H1 (cell line): Measurements from ENCODE around the gene BTD. TPM values are rescaled to one million over a fixed set of nuclear protein-coding genes. Genes with fewer than 3 reads are reported as not detected.

Source experiments
- CTCF ChIA-PET: fragments of 300-600 bp; sonication (Branson Sonifier 250); formaldehyde crosslinking; loops from one replicate; lab custom pipeline; 2021; ENCODE audit not compliant: partially characterized antibody; lab: Charles Lee
- POLR2A ChIA-PET: fragments of 300-600 bp; sonication (Branson Sonifier 250); formaldehyde crosslinking; loops from one replicate; lab custom pipeline; 2021; ENCODE audit warnings: inconsistent platforms; ENCODE audit not compliant: partially characterized antibody; lab: Charles Lee
- DNase-seq, 2 experiments: peaks; one replicate each; pipeline versions ENCODE4 v3.0.0 to v3.0.0-alpha.2; 2010 to 2022; ENCODE audit warnings: low spot score in 2 of 2, low read depth in 1 of 2, mixed read lengths in 1 of 2
- FAIRE-seq: peaks from 2 replicates; lab custom pipeline; 2011; peaks lifted over from hg19 to GRCh38; lab: Jason Lieb, UNC
- H2AFZ ChIP-seq: 2 replicates; pipeline ENCODE4 v1.8.1; 2012; ENCODE audit warnings: low read length, inconsistent platforms
- H2AK5ac ChIP-seq: 2 replicates; pipeline ENCODE4 v1.6.1; 2013; ENCODE audit warnings: low read depth, low read length
- H2BK120ac ChIP-seq: replicated peaks from 2 replicates; pipeline ENCODE3; 2013; ENCODE audit warnings: low read depth, low read length, inconsistent platforms
- H2BK12ac ChIP-seq: 2 replicates; pipeline ENCODE4 v1.6.1; 2013; ENCODE audit warnings: low read depth, low read length
- H2BK15ac ChIP-seq: 2 replicates; pipeline ENCODE4 v1.6.1; 2013; ENCODE audit warnings: low read length
- H2BK20ac ChIP-seq: 2 replicates; pipeline ENCODE4 v1.6.1; 2013; ENCODE audit warnings: low read length
- H2BK5ac ChIP-seq: 2 replicates; pipeline ENCODE4 v1.6.1; 2013; ENCODE audit warnings: low read depth, low read length
- H3K14ac ChIP-seq: 2 replicates; pipeline ENCODE4 v1.6.1; 2013; ENCODE audit warnings: inconsistent platforms; ENCODE audit not compliant: insufficient read length
- H3K18ac ChIP-seq: 2 replicates; pipeline ENCODE4 v1.6.1; 2013; ENCODE audit warnings: low read length; ENCODE audit errors: extremely low read depth
- H3K23ac ChIP-seq: 2 replicates; pipeline ENCODE4 v1.6.1; 2013; ENCODE audit warnings: inconsistent platforms; ENCODE audit not compliant: insufficient read length
- H3K23me2 ChIP-seq: 2 replicates; pipeline ENCODE4 v1.6.1; 2013; ENCODE audit warnings: low read depth, low read length
- H3K27ac ChIP-seq: 2 replicates; pipeline ENCODE4 v1.6.1; 2011; ENCODE audit warnings: low read depth, low read length, inconsistent platforms
- H3K27me3 ChIP-seq, 4 experiments: replicated peaks in 1 of 4; 1 replicate in 1 of 4; 2 replicates in 3 of 4; pipeline versions ENCODE4 v1.6.1 to v1.8.1; 2011 to 2013; ENCODE audit warnings: low read length in 3 of 4, mild to moderate bottlenecking in 3 of 4, inconsistent platforms in 2 of 4, mixed read lengths in 2 of 4, moderate library complexity in 1 of 4; ENCODE audit not compliant: control insufficient read depth in 3 of 4, insufficient read depth in 3 of 4; ENCODE audit errors: extremely low read depth in 1 of 4
- H3K36me3 ChIP-seq, 4 experiments: 2 replicates each; pipeline versions ENCODE4 v1.6.1 to v1.8.1; 2011 to 2013; ENCODE audit warnings: mild to moderate bottlenecking in 4 of 4, low read length in 3 of 4, moderate library complexity in 2 of 4, control low read depth in 1 of 4, inconsistent platforms in 1 of 4; ENCODE audit not compliant: insufficient read depth in 4 of 4, control insufficient read depth in 2 of 4
- H3K4ac ChIP-seq: replicated peaks from 2 replicates; pipeline ENCODE3; 2013; ENCODE audit warnings: low read length, low read depth, mixed read lengths, inconsistent platforms; ENCODE audit not compliant: insufficient read length
- H3K4me1 ChIP-seq, 4 experiments: replicated peaks in 1 of 4; 1 replicate in 1 of 4; 2 replicates in 3 of 4; pipeline versions ENCODE4 v1.6.1 to v1.8.1; 2011 to 2013; ENCODE audit warnings: low read length in 3 of 4, inconsistent platforms in 2 of 4, mixed read lengths in 1 of 4; ENCODE audit not compliant: insufficient read depth in 4 of 4, control insufficient read depth in 3 of 4
- H3K4me2 ChIP-seq, 2 experiments: 2 replicates each; pipeline versions ENCODE4 v1.6.1 to v1.8.1; 2011 to 2013; ENCODE audit warnings: low read depth in 2 of 2, low read length in 2 of 2, control low read depth in 1 of 2, inconsistent platforms in 1 of 2, mild to moderate bottlenecking in 1 of 2; ENCODE audit not compliant: insufficient read depth in 1 of 2
- H3K4me3 ChIP-seq, 4 experiments: fragments of 200-600, 300-600 bp in 1 of 4; sonication (generic), shearing (Covaris generic), sonication (Bioruptor Twin) in 1 of 4; 2 replicates each; pipeline versions ENCODE4 v1.5.1 to v1.8.1; 2011 to 2016; ENCODE audit warnings: low read length in 4 of 4, low read depth in 3 of 4, control low read depth in 2 of 4, inconsistent platforms in 2 of 4, mild to moderate bottlenecking in 2 of 4, mixed read lengths in 1 of 4, moderate library complexity in 1 of 4; ENCODE audit not compliant: insufficient read depth in 2 of 4; ENCODE audit errors: extremely low read depth in 1 of 4
- H3K56ac ChIP-seq: replicated peaks from 2 replicates; pipeline ENCODE3; 2013; ENCODE audit warnings: low read depth, mild to moderate bottlenecking, mixed read lengths, low read length, inconsistent platforms; ENCODE audit not compliant: insufficient read length
- H3K79me1 ChIP-seq: 2 replicates; pipeline ENCODE4 v1.6.1; 2013; ENCODE audit warnings: low read depth, low read length, control low read depth
- H3K79me2 ChIP-seq, 2 experiments: 2 replicates each; pipeline versions ENCODE4 v1.6.1 to v1.8.1; 2012 to 2013; ENCODE audit warnings: low read length in 2 of 2, mild to moderate bottlenecking in 2 of 2, inconsistent platforms in 1 of 2; ENCODE audit not compliant: insufficient read depth in 2 of 2, control insufficient read depth in 1 of 2
- H3K9ac ChIP-seq, 4 experiments: replicated peaks in 1 of 4; 1 replicate in 1 of 4; 2 replicates in 3 of 4; pipeline versions ENCODE4 v1.6.1 to v1.8.1; 2011 to 2013; ENCODE audit warnings: low read depth in 3 of 4, low read length in 3 of 4, control low read depth in 2 of 4, mild to moderate bottlenecking in 2 of 4, moderate library complexity in 2 of 4, inconsistent platforms in 1 of 4; ENCODE audit errors: extremely low read depth in 1 of 4
- H3K9me3 ChIP-seq, 2 experiments: 2 replicates each; pipeline versions ENCODE4 v1.6.1 to v1.8.1; 2012 to 2013; ENCODE audit warnings: mild to moderate bottlenecking in 2 of 2, moderate library complexity in 2 of 2, control low read depth in 1 of 2, inconsistent platforms in 1 of 2, low read depth in 1 of 2, low read length in 1 of 2, mixed read lengths in 1 of 2; ENCODE audit not compliant: insufficient read depth in 2 of 2
- H4K20me1 ChIP-seq, 2 experiments: replicated peaks in 1 of 2; 2 replicates each; pipeline versions ENCODE3 to v1.8.1; 2011 to 2013; ENCODE audit warnings: inconsistent platforms in 2 of 2, low read length in 2 of 2, mild to moderate bottlenecking in 1 of 2; ENCODE audit not compliant: insufficient read depth in 2 of 2, control insufficient read depth in 1 of 2
- H4K5ac ChIP-seq: 2 replicates; pipeline ENCODE4 v1.6.1; 2013; ENCODE audit warnings: low read length, low read depth, mixed read lengths, inconsistent platforms; ENCODE audit not compliant: insufficient read length
- H4K8ac ChIP-seq: 2 replicates; pipeline ENCODE4 v1.8.0; 2013; ENCODE audit warnings: mild to moderate bottlenecking, moderate library complexity, low read length, inconsistent platforms; ENCODE audit not compliant: insufficient read depth; ENCODE audit errors: extremely low read depth
- H4K91ac ChIP-seq: replicated peaks from 2 replicates; pipeline ENCODE3; 2013; ENCODE audit warnings: low read length, mixed read lengths, inconsistent platforms; ENCODE audit not compliant: insufficient read length
- CTBP2 ChIP-seq: IDR thresholded peaks from 2 replicates; pipeline ENCODE4 v1.7.0; 2011; ENCODE audit warnings: borderline replicate concordance, mild to moderate bottlenecking, moderate library complexity, mixed read lengths, low read length; ENCODE audit not compliant: insufficient read depth, insufficient read length
- EGR1 ChIP-seq: IDR thresholded peaks from 2 replicates; pipeline ENCODE4 v1.6.1; 2011; ENCODE audit warnings: low read depth, low read length, borderline replicate concordance
- EP300 ChIP-seq, 2 experiments: IDR thresholded peaks; 1 replicate in 1 of 2; 2 replicates in 1 of 2; pipeline ENCODE4 v1.6.1; 2011 to 2012; ENCODE audit warnings: low read depth in 2 of 2, low read length in 2 of 2, mild to moderate bottlenecking in 2 of 2, borderline replicate concordance in 1 of 2, inconsistent platforms in 1 of 2, moderate library complexity in 1 of 2
- EZH2 ChIP-seq: fragments of 200-600 bp; sonication (generic); IDR thresholded peaks from 2 replicates; pipeline ENCODE4 v1.7.1; 2012; ENCODE audit warnings: low read depth, mild to moderate bottlenecking, moderate library complexity, low read length, inconsistent platforms; ENCODE audit not compliant: severe bottlenecking
- GABPA ChIP-seq: IDR thresholded peaks from 2 replicates; pipeline ENCODE4 v1.6.1; 2011; ENCODE audit warnings: mild to moderate bottlenecking, low read length, moderate library complexity, borderline replicate concordance; ENCODE audit not compliant: insufficient read depth
- JUN ChIP-seq: IDR thresholded peaks from 2 replicates; pipeline ENCODE4 v1.6.1; 2011; ENCODE audit warnings: low read depth, mild to moderate bottlenecking, improper control_type of control experiment, low read length
- KDM5A ChIP-seq: fragments of 200-600 bp; IDR thresholded peaks from 2 replicates; pipeline ENCODE4 v1.7.1; 2012; ENCODE audit warnings: mild to moderate bottlenecking, low read length, inconsistent platforms, mixed read lengths
- POLR2A ChIP-seq, 2 experiments: IDR thresholded peaks; 1 replicate in 1 of 2; 2 replicates in 1 of 2; pipeline ENCODE4 v1.6.1; 2011; ENCODE audit warnings: low read depth in 2 of 2, low read length in 2 of 2, mild to moderate bottlenecking in 2 of 2; ENCODE audit errors: control extremely low read depth in 1 of 2
- RBBP5 ChIP-seq: IDR thresholded peaks from 2 replicates; pipeline ENCODE4 v1.7.1; 2012; ENCODE audit warnings: low read depth, mild to moderate bottlenecking, inconsistent platforms, low read length, moderate library complexity, borderline replicate concordance
- SIN3A ChIP-seq, 2 experiments: IDR thresholded peaks in 1 of 2; conservative IDR thresholded peaks in 1 of 2; 2 replicates each; pipeline ENCODE4 v1.6.1; 2011 to 2012; ENCODE audit warnings: low read length in 2 of 2, improper control_type of control experiment in 1 of 2, low read depth in 1 of 2, mild to moderate bottlenecking in 1 of 2
- SIX5 ChIP-seq: IDR thresholded peaks from 2 replicates; pipeline ENCODE4 v1.6.1; 2011; ENCODE audit warnings: mild to moderate bottlenecking, low read depth, low read length
- SP4 ChIP-seq: IDR thresholded peaks from 2 replicates; pipeline ENCODE4 v1.6.1; 2012; ENCODE audit warnings: low read length, inconsistent platforms
- SUZ12 ChIP-seq: fragments of 200-600 bp; sonication (generic); IDR thresholded peaks from 2 replicates; pipeline ENCODE4 v1.6.1; 2012; ENCODE audit warnings: mild to moderate bottlenecking, inconsistent platforms, low read length, moderate library complexity, mixed read lengths
- TAF7 ChIP-seq: optimal IDR thresholded peaks from 2 replicates; pipeline ENCODE3; 2011; ENCODE audit warnings: low read depth, mild to moderate bottlenecking, inconsistent platforms, low read length, moderate library complexity, borderline replicate concordance
- WGBS, 2 experiments: shearing (Covaris generic) in 1 of 2; methylation state at CpG; one replicate each; pipeline versions ENCODE4 v1.1.6 to v1.1.7; 2013 to 2015; ENCODE audit warnings: low lambda C conversion rate in 2 of 2, mixed read lengths in 2 of 2, inconsistent platforms in 1 of 2, low coverage in 1 of 2, missing lambda C conversion rate in 1 of 2; ENCODE audit not compliant: insufficient replicate concordance in 2 of 2, insufficient coverage in 1 of 2, insufficient read length in 1 of 2; ENCODE audit errors: extremely low coverage in 1 of 2, missing lambda C conversion rate in 1 of 2; 5-methylcytosine and 5-hydroxymethylcytosine counted together
- polyA plus RNA-seq, 7 experiments: library from polyadenylated mRNA; depleted of rRNA in 3 of 7; stranded (reverse) in 5 of 7; unstranded in 2 of 7; fragments of >200 nt in 5 of 7; fragments of 200-250 nt in 2 of 7; gene quantifications; 1 replicate in 5 of 7; 2 replicates in 1 of 7; 4 replicates in 1 of 7; pipeline versions ENCODE4 v1.2.1 to v1.2.3, GENCODE V29; 2011 to 2013; ENCODE audit warnings: missing spikeins in 2 of 7, mixed read lengths in 2 of 7
- total RNA-seq: library from RNA; stranded (reverse); fragmentation: NEBNext Ultra II Directional; extraction: Animal tissue kit (Norgen Biotek cat#: 25700); gene quantifications from 2 replicates; pipeline ENCODE4 v1.2.1, GENCODE V29; 2021

BTD gene
- total and polyA plus RNA-seq, 2 of the 8 experiments (the other 6 are each of a cell fraction or from before 2014, with no cell fraction given) = 21.8 to 36.7 TPM

GRCh38 chr3:15612001-15612400 is 10.5 kb downstream of the BTD start:
- no peak overlapping the region for H2BK15ac ChIP-seq
- no peak overlapping the region for H3K18ac ChIP-seq
- DNase-seq = no peak
- H4K8ac ChIP-seq = no peak overlapping the region
- no peak overlapping the region for H4K5ac ChIP-seq
- H3K9me3 ChIP-seq = no peaks in the 10 kb centered on the region
- no peak overlapping the region for H2BK120ac ChIP-seq
- H4K20me1 ChIP-seq = no peaks in the 10 kb centered on the region
- no peak overlapping the region for H3K4me3 ChIP-seq
- H3K4ac ChIP-seq = no peak overlapping the region
- H2BK5ac ChIP-seq = no peak overlapping the region
- H3K4me1 ChIP-seq = no peaks in the 10 kb centered on the region
- no peak overlapping the region for H3K56ac ChIP-seq
- POLR2A ChIA-PET = interaction anchor here (2.9 kb wide), 1 partner anchor 11 kb away, joined by 16 read pairs; the partner anchor contains the start of genes BTD and HACL1
- no peak overlapping the region for H3K4me2 ChIP-seq
- WGBS, 2 experiments = 86% methylated on average over 1 of the region's 1 CpG; no CpG with 5 or more reads in 1 of the 2 experiments
- CTCF ChIA-PET = interaction anchor here (0.6 kb wide), 2 partner anchors 42 to 102 kb away, joined by 3 to 4 read pairs; no protein-coding TSS in a partner anchor
- no peaks in the 10 kb centered on the region for H3K79me1 ChIP-seq
- H3K79me2 ChIP-seq = peaks cover 0 to 4% of the 10 kb centered on the region in 2 experiments; a peak in 1 of 4 replicates
- H2BK12ac ChIP-seq = no peak overlapping the region
- no peaks in the 10 kb centered on the region for H3K27me3 ChIP-seq
- H3K9ac ChIP-seq = no peak overlapping the region
- no peak overlapping the region for H2BK20ac ChIP-seq
- H2AK5ac ChIP-seq = no peak overlapping the region
- H4K91ac ChIP-seq = no peak overlapping the region
- H3K36me3 ChIP-seq = no peaks in the 10 kb centered on the region
- H3K27ac ChIP-seq = no peak overlapping the region
- no peak for FAIRE-seq
- H2AFZ ChIP-seq = no peak overlapping the region
- no peak overlapping the region for H3K23ac ChIP-seq
- no peak overlapping the region for H3K14ac ChIP-seq
- no peaks in the 10 kb centered on the region for H3K23me2 ChIP-seq
- TF ChIP-seq EGR1 (no peak), TAF7 (no peak), SIX5 (no peak), SIN3A (conservative IDR thresholded peaks at IDR 0.05 in 1 of 2, IDR thresholded peaks at IDR 0.05 in 1 of 2; ENCODE audit: low read depth in 1 of 2, low read length in 2 of 2) (no peak), EP300 (IDR thresholded peaks at IDR 0.05; ENCODE audit: borderline replicate concordance in 1 of 2, low read depth in 2 of 2, low read length in 2 of 2) (no peak), CTBP2 (no peak), KDM5A (no peak), SUZ12 (no peak), GABPA (no peak), POLR2A (IDR thresholded peaks at IDR 0.05; ENCODE audit: control extremely low read depth in 1 of 2, low read depth in 2 of 2, low read length in 2 of 2) (no peak), JUN (no peak), RBBP5 (no peak), EZH2 (no peak), SP4 (no peak)
